C1 segment of cervical spinal cord (tissue), 14 donors: Measurements from ENCODE around the gene CCL4L2.
"Not testable (repeated sequence)": the region's sequence is repeated elsewhere in the genome, so short reads cannot be mapped to it uniquely, and the experiment has no call there.

Experiments used
- DNase-seq, 14 donors: peaks; one replicate each; lab custom pipeline; 2025; lab: John Stamatoyannopoulos, UW

Gene CCL4L2

DNA sequence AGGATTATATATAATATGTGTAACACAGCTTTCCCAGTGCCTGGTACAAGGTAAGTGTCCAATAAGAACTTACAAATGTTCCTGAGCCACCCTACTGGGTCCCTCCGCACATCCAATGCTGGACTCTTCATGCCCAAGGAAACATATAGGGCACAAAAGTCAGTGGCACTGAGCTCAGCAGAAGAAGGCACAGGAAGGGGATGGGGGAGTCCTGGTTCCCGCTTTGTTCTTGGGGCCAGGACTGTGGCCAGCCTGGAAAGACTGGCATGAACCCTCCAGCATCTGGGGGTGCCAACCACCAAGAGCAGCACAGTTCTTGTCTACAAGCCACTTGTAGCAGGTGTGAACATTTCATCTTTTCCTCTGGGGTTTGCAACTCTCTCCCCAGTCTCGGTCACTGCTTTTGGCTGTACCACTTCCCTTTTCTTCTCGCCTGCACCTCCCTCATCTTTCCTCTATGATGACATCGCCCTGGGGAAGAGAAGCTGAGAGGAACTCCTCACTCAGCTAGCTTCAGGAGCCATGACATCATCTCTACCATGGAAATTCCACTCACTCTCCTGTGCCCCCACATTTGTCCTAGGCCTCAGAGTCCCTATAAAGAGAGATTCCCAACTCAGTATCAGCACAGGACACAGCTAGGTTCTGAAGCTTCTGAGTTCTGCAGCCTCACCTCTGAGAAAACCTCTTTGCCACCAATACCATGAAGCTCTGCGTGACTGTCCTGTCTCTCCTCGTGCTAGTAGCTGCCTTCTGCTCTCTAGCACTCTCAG lies at the start of gene CCL4L2:
Gene CCL4L2, plus strand, starts transcription at position 625 of the 773 bp plus-strand sequence.
- DNase-seq: peak in 2 of 14 donors; percentile 21 to 57

- DNase-seq: not testable (repeated sequence)
Observed at GRCh38 chr17:36168836-36169235, 42.0 kb upstream of the CCL4L2 start.

GRCh38 chr17:36176536-36176935 lies 34.3 kb upstream of the CCL4L2 start, which contains the start of gene TBC1D3B:
TSS of gene TBC1D3B (minus strand) at chr17:36176636. CDS start at chr17:36175050, 1,586 bp downstream.
- DNase-seq: not testable (repeated sequence)

DNA sequence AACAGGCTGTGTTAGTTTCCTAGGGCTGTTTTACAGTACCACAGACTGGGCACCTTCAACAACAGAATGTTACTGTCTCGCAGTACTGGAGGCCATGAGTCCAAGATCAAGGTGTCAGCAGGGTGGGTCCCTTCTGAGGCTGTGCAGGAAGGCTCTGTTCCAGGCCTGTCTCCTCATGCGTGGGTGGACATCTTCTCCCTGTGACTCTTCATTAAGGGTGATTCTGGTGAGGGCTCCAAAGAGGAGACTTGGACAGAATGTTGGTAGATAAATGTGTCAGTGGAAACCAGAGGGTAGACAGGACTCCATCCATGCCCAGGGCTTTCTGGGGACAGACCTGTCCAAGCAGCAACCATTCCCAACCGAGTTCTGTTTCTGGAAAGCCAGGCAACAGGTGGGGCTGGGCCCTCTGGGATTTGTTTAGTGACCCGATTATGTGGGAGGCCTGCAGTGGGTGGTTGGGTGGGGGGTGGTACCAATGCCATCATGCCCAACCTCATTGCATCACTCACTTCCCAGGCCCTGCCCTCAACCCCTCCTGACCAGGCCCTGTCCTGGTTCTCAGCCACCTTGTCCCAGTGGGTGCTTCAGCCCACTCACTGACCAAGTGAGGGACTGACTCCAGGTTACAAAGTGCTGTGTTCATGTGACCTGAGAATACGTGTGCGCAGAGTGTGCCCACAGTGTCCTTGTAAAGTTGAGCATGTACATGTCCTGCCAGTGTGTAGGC lies 29.3 kb upstream of the CCL4L2 start:
- not testable (repeated sequence) for DNase-seq

- peak in 1 of 14 donors; percentile 75 for DNase-seq
Observed at GRCh38 chr17:36182176-36183000, 28.5 kb upstream of the CCL4L2 start.

DNA sequence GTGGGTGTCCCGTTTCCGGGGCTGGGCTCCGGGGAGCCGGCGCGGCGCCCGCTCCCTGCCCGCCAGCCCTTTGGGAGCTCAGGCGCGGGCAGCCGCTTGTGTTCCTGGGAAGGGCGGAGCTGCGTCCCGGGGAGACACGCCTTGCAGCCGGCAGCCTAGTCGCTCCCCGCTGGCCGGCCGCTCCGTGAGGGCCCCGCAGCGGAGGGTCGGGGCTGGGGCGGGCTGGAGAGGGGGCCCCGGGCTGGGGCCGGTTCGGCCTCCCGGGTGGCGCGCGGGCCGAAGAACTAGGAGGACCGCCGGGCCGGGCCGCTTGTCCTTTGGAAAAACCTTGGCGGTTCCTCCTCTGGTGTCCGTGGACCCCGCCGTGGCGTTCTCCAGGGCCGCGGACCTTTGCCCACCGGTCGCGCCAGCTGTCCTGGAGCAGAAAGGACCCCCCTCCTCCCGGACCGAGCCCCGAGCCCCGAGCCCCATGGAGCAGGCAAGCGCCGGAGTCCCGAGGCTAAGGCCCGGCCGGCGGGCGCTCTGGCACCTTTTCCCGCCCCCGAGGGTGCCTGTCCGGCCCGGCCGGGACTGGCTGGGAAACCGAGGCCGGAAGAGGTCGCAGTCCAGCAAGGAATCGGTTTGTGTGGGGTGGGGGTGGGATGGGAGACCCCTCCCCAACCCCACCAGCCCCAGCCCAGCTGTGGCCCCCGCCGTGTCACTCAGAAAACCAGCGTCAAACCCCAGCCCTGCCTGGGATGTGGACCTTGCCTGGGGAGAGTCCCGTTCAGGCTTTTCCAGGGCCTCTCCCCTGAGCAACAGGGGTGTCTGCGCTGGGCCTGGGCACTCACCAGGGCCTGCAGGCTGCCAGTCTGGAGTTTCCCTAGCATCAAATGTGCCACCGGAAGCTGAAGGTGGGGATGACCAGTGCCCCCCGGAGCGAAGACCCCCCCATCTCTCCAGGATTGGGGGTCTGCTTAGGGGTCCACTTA lies 27.6 kb upstream of the CCL4L2 start:
- DNase-seq: peak in 2 of 14 donors; percentile 29 to 84

DNA sequence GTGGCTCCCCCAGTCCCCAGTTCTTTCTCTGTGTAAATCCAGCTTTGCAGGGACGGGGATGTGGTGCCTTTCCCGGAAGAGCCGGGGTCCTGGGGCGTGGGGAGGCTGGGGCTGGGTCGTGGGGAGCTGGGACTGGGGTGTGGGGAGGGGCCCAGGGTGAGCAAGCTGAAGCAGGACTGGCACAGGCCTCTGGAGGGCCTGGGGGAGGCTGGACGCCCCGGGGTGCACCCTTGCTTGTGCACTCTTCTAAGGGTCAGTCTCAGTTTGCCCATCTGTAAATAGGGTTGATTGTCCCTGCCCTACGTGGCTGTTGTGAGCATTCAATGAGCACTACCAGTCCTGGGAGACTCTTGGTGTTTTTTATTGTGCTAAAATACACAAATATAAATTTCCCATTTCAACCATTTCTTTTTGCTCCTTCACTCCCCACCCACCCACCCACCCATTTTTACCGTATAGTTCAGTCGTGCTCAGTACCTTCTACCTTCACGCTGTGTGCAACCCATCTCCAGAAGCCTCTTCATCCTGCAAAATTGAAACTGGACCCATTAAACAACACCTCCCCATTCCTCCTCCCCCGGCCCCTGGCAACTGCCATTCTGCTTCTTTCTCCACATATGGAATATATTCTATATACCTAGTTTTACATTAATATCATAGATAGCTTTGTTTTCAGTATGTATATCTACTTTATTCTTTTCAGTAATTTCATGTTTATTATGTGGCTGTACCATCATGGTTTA lies 26.7 kb upstream of the CCL4L2 start:
- no peak for DNase-seq

- DNase-seq: no peak
Observed at GRCh38 chr17:36185416-36185815, 25.4 kb upstream of the CCL4L2 start.

DNA sequence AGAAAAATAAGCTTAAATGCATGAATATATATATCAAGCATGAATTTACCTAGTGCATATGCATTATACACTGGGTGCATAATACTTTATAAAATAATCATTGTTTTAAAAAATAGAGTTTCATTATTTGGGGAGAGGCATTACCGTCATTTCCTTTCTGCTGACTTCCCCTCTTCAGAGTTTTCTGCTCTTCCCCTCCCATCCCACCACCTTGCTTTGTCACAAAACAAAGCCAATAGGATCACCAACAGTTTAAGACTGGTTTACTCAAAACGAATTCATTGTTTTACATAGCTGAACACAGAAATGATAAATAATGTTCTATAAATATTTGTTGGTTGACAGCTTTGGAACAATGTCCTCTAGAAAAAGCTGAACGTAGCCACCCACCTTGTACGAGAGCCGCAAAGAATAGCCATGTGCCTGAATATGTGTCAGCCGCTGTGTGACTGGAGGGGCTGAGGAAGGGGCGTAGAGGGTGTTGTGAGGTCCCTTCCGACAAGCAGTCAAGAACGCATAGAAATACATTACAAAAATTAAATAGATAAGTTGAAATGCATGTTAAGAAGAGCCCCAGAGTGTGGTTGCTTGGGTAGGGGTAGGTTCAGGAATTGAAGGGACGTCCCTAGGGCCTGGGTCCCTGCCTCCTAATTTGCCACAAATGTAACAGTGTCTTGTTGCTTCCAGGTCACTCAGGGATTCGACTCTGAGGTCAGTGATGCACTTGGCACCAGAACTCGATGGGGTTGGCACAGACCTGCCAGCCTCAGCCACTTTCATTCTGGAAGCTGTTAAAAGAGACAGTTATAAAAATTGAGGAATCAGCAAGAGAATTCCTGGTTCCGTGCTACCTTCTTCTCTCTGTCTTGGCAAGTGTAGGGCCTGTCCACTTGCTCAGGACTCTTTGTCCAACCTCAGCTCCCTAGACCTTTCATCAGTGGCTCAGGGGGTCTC lies 23.8 kb upstream of the CCL4L2 start:
- peak in 1 of 14 donors; percentile 35 for DNase-seq

- DNase-seq: not testable (repeated sequence)
Observed at GRCh38 chr17:36187943-36188665, 22.8 kb upstream of the CCL4L2 start.

GRCh38 chr17:36188891-36189306 lies 22.0 kb upstream of the CCL4L2 start:
- DNase-seq: peak in 4 of 14 donors; percentile 13 to 61 (median 33)

- not testable (repeated sequence) for DNase-seq
Observed at GRCh38 chr17:36189993-36190392, 20.9 kb upstream of the CCL4L2 start.

- peak in 1 of 14 donors; percentile 31 for DNase-seq
Observed at GRCh38 chr17:36190549-36191330, 20.1 kb upstream of the CCL4L2 start.

DNA sequence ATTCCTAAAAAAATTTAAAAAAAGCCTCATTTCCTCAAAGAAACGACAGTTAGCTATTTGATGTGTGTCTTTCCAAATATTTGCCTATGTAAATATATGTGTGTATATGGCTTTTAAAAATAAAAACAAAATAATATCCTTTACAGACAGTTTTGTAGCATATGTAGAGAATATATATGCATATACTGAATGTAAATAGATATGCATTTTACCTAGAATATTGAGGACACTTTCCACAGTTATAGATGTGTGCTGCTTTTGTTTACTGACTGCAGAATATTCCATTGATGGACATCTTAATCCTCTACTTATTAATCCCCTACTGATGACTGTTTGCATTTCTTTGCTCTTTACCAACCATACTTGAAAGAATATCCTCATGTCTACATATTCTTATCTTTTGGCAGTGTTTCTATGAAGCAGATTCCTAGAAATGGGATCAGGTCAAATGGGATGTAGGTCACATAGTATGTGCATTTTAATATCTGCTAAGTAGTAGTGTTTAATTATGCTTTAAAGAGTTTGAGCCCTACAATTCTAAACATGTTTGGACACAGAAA lies 17.6 kb upstream of the CCL4L2 start:
- DNase-seq: no peak

DNA sequence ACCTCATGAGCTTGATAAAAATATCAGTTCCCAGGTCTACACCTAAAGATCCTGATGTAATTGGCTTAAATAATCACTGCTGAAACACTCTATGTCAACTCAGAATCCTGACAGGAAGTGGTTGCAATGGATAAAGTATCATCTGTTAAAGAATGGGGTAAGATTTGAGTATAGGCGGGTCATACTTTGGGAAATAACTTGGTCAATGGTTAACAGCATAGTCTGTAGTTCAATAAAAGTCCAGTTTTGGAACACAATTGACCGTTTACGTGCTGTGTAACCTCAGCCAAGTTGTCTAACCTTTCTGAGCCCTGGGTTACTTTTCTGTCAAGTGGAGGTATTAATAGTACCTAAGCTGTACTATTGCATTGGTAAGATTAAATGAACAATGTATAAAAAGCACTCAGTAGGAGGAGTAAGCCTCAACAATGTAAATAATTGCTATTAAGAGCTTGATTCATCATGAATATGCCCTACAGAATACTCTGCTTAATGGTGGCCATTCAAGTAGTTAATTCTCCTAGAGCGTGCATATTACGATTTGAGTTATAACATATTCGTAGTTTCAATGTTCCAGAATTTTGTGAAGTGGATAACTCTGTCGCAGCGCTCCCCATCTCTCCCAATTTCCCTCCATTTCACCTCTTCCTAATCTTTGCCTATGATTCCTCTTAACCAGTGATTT lies 16.6 kb upstream of the CCL4L2 start:
- DNase-seq: not testable (repeated sequence)

GRCh38 chr17:36194832-36195433 lies 15.9 kb upstream of the CCL4L2 start:
- not testable (repeated sequence) for DNase-seq
